NCI-H82 treated with DMSO at 0.1 percent for 48 hours (cell line): ENCODE measurements around the gene SPARC.

ENCODE experiments used
- DNase-seq: peaks from one replicate; lab custom pipeline; 2025; ENCODE audit not compliant: unreplicated experiment; lab: John Stamatoyannopoulos, UW

SPARC gene

DNA sequence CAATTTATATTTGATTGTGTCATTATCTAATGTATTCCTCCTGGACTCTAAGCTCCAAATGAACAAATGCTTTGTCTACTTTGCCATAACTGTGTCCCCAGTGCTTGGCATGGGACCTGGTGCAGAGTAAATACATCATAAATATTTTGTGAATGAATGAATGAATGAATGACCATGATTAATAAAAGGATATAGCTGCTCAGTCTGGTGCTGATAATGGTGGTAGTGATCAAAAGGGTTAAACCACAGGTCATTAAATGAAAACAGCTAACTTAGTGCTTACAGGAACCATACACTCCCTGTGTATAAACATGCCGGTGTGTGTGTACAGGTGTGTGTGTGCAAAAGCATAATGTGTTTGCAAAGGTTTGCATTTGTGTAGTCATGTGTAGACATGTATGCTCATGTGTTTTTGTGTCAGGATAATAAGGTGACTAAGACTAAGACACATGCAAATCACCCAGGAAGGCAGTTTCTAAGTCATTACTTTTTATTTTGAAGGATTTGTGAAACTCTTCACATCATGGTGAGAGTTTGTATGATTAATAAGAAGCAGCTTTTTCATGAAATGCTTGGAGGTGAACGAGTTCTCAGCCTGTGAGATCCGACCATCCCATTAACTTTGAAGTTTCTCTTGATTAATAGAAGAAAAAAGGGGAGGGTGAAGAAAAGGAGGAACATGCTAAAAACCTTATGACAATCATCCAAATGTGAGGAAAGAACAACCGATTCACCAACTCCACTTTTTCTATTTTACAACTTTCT is 24.6 kb downstream of the SPARC start:
- no peak for DNase-seq

GRCh38 chr5:151660616-151661495 is 25.9 kb downstream of the SPARC start:
- DNase-seq: no peak

DNA sequence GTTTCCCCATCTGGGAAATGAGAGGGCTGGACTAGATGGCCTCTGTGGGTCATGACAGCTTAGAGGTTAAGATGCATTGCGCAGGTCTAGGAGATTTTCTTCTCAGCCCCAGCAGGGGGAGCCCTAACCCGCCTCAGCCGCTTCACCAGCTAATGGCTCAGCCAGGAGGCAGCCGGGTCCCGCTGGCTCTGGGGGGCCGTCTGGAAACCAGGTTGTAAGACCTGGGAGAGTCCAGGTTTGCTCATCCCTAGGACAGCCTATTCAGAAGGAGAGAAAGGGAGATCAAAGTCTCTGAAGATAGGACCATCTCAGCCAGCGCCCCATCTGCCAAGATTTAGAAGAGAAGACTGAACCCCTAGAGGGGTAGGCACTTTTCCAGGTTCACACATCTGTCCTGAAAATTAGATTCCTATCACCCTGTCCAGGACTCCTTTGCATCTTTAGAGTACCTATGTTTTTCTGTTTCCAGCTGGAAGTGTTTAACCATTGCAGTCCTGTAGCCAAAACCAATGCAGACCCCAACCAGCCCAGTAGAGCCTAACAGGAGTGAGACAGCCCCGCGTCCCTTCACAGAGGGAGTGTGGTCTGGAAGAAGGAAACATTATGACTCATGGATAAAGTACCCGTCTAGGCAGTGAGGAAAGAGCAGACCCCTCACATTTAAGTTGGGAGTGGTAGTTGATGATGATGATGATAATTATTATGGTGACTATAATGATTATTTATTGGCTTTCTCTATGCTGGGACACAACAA is 27.5 kb downstream of the SPARC start:
- DNase-seq: peak; percentile 67

DNA sequence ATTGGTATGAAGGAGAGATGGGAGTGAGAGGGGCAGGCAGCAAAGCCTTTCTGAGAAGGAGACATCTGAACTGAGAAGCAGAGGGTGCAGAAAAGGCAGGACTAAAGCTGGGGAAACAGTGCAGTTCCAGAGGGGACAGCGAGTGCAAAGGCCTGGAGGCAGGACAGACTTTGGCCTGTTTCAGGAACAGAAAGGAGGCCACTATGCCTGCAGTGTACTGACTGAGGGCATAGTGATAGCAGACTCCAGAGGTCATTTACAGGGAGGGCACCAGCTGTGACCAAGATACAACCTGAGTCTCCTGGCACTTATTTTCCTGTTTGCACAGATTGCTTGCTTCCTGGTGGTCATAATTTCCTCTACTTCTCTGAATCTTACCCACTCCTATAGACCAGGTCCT is 29.6 kb downstream of the SPARC start:
- no peak for DNase-seq

- DNase-seq: no peak
Observed at GRCh38 chr5:151656311-151656710, 30.4 kb downstream of the SPARC start.

DNA sequence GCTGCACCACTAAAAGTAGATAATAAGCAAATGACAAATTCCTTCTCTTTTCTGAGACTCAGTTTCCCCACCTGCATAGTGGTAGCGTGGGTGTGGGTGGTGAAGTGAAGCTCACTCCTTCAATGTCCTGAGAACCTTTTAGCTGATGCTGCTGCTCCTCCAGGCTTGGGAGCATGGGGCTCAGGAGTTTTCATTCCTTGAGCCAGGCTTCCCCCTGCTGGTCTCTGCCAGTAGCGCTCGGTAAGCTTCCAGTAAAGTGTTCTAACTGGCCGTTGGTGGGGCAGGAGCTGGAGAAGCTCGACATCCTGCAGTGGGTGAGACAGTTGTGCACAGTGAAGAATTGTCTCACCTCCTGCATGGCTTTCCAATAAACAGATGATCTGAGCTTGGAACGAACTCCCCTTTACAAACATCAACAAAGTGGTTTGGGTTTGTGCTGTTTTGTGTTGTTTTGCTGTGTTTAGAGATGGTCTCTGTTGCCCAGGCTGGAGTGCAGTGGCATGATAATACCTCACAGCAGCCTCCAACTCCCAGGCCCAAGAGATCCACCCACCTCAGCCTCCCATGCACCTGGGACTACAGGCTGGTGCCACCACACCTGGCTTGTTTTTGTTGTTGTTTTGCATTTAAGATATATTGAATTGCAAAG is 34.6 kb downstream of the SPARC start:
- DNase-seq: peak; percentile 50

GRCh38 chr5:151648988-151649387 is 37.7 kb downstream of the SPARC start:
- peak; percentile 76 for DNase-seq

GRCh38 chr5:151648089-151648488 is 38.6 kb downstream of the SPARC start:
- DNase-seq: no peak

DNA sequence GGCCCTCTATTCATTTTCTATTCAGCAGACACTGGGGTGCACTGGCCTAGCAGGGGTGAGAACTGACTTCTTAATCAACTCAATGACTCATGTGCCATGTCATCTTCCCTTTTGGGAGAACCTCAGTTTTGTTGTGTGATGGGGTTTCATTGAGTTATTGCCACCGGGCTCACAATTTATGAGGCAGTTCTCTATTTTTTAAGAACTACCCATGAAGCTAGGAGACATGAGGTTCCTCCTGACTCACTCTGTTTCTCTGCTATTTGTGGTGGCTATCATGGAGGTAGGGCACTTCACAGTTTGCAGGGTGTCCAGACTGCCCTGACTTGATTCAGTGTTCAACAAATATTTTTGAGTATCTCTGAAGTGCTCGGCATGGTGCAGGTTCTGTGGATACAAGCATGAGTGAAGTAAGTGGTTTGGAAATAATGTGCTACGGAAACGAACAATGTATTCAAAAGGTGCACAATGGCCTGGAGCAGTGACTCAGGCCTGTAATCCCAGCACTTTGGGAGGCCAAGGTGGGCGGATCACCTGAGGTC is 39.3 kb downstream of the SPARC start:
- DNase-seq: no peak

GRCh38 chr5:151646334-151646733 is 40.4 kb downstream of the SPARC start:
- no peak for DNase-seq

DNA sequence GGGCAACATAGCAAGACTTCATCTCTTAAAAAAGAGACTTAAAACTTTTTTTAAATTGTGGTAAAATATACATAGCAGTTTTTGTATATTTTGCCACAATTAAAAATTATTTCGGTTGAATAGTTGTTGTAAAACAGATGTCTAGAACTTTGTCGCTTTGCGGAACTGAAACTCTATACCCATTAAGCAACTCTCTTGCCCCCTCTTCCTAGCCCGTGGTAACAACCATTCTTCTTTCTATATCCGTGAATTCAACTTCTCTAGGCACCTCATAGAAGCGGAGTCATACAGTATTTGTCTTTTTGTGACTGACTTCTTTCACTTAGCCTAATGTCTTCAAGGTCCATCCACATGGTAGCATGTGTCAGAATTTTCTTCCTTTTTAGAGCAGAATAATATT is 43.3 kb downstream of the SPARC start:
- DNase-seq: no peak

GRCh38 chr5:151642472-151643140 is 44.1 kb downstream of the SPARC start:
- DNase-seq: no peak

- no peak for DNase-seq
Observed at GRCh38 chr5:151638619-151639018, 48.1 kb downstream of the SPARC start.

DNA sequence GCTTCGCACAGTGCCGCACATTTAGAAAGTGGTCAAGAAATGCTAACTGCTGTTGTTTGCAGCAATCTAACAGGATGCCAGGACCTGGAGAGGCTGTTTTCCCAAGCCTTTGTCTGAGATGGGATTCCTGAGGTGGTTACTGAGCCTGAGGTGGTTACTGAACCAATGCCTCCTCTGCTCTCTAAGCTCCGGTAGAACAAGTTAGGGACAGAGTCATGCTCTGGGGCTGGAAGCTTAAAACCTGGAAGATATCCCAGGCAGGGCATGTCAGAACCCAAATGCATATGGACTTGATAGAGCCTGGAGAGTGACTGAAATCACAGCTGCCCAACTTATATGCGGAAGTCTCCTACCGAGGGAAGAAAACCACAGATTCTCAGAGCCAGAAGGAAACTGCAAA is 49.0 kb downstream of the SPARC start:
- DNase-seq: no peak

- no peak for DNase-seq
Observed at GRCh38 chr5:151633892-151634291, 52.8 kb downstream of the SPARC start.

- DNase-seq: no peak
Observed at GRCh38 chr5:151632941-151633340, 53.8 kb downstream of the SPARC start.

GRCh38 chr5:151632524-151632923 is 54.2 kb downstream of the SPARC start:
- no peak for DNase-seq

DNA sequence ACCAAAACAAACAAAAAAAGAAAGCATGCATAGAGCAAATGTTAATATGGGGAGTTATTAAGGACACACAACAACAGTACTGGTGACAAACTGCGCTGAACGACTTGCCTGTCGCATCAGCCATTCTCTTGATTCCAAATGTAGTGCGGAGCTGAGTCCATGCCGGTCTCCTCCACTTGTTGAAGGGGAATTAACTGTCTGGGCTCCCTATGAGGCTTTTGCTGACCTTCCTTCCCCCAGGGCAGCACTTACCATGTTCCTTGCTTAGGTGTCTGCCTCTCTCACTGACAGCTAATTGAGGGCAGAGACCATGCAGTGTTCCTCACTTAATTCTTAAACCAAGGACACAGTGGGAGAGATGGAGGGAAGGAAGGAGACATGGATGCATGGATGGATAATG is 54.8 kb downstream of the SPARC start:
- no peak for DNase-seq

GRCh38 chr5:151630088-151630487 is 56.6 kb downstream of the SPARC start:
- no peak for DNase-seq

GRCh38 chr5:151628112-151628823 is 58.4 kb downstream of the SPARC start:
- DNase-seq: no peak
